DND-41 (cell line): ENCODE measurements around the gene PIKFYVE.
"Not testable (repeated sequence)": the region's sequence is repeated elsewhere in the genome, so short reads cannot be mapped to it uniquely, and the experiment has no call there.

Source experiments
- EZH2 ChIP-seq: IDR thresholded peaks from 3 replicates; pipeline ENCODE4 v1.6.1; 2012; ENCODE audit warnings: borderline replicate concordance, low read depth, mild to moderate bottlenecking, moderate library complexity, low read length, inconsistent platforms; ENCODE audit not compliant: severe bottlenecking
- TF ChIP-seq, protein P1 (sequence below): IDR thresholded peaks from 2 replicates; pipeline ENCODE4 v1.5.1; 2012; ENCODE audit warnings: borderline replicate concordance, low read length, moderate library complexity, mild to moderate bottlenecking; ENCODE audit not compliant: poor library complexity, severe bottlenecking; ENCODE audit errors: extremely low read depth

GRCh38 chr2:208356420-208356819 lies 90.4 kb downstream of the PIKFYVE start:
- TF ChIP-seq, protein P1, sequence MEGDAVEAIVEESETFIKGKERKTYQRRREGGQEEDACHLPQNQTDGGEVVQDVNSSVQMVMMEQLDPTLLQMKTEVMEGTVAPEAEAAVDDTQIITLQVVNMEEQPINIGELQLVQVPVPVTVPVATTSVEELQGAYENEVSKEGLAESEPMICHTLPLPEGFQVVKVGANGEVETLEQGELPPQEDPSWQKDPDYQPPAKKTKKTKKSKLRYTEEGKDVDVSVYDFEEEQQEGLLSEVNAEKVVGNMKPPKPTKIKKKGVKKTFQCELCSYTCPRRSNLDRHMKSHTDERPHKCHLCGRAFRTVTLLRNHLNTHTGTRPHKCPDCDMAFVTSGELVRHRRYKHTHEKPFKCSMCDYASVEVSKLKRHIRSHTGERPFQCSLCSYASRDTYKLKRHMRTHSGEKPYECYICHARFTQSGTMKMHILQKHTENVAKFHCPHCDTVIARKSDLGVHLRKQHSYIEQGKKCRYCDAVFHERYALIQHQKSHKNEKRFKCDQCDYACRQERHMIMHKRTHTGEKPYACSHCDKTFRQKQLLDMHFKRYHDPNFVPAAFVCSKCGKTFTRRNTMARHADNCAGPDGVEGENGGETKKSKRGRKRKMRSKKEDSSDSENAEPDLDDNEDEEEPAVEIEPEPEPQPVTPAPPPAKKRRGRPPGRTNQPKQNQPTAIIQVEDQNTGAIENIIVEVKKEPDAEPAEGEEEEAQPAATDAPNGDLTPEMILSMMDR: not testable (repeated sequence)
- not testable (repeated sequence) for TF ChIP-seq EZH2
